Left forelimb (tissue), 1 donor: ENCODE data around the gene CCDC106.
A peak's percentile ranks its signal among the peaks of the same experiment; 100 is the strongest.

Experiments used
- DNase-seq: peaks from one replicate; pipeline ENCODE4 v3.0.0-alpha.2; 2018; ENCODE audit warnings: low spot score

CCDC106 gene

GRCh38 chr19:55650602-55651230 is 2.7 kb downstream of the CCDC106 start:
- no peak for DNase-seq

- DNase-seq: no peak
Observed at GRCh38 chr19:55651236-55651635, 3.2 kb downstream of the CCDC106 start.

- no peak for DNase-seq
Observed at GRCh38 chr19:55652311-55653128, 4.5 kb downstream of the CCDC106 start.

GRCh38 chr19:55653651-55654322 is 5.8 kb downstream of the CCDC106 start:
- DNase-seq: peak; percentile 98

GRCh38 chr19:55654323-55654867 is 6.4 kb downstream of the CCDC106 start:
- DNase-seq: peak; percentile 99

GRCh38 chr19:55654868-55655647 is 7.0 kb downstream of the CCDC106 start, which contains the start of gene U2AF2:
U2AF2 (plus strand) TSS chr19:55655035; CDS start chr19:55655105, 70 bp downstream.
- DNase-seq: peak; percentile 99

- no peak for DNase-seq
Observed at GRCh38 chr19:55655648-55656040, 7.6 kb downstream of the CCDC106 start.

GRCh38 chr19:55656552-55656951 is 8.5 kb downstream of the CCDC106 start:
- DNase-seq: no peak

- DNase-seq: no peak
Observed at GRCh38 chr19:55656988-55657747, 9.2 kb downstream of the CCDC106 start.

- no peak for DNase-seq
Observed at GRCh38 chr19:55658846-55659459, 10.9 kb downstream of the CCDC106 start.

GRCh38 chr19:55659822-55660221 is 11.8 kb downstream of the CCDC106 start:
- DNase-seq: no peak

- no peak for DNase-seq
Observed at GRCh38 chr19:55660404-55660803, 12.4 kb downstream of the CCDC106 start.

GRCh38 chr19:55660991-55661390 is 13.0 kb downstream of the CCDC106 start:
- no peak for DNase-seq

GRCh38 chr19:55661826-55662225 is 13.8 kb downstream of the CCDC106 start:
- no peak for DNase-seq

GRCh38 chr19:55663846-55664536 is 16.0 kb downstream of the CCDC106 start:
- no peak for DNase-seq

GRCh38 chr19:55666343-55667005 is 18.5 kb downstream of the CCDC106 start:
- DNase-seq: no peak

- no peak for DNase-seq
Observed at GRCh38 chr19:55667006-55667381, 19.0 kb downstream of the CCDC106 start.

GRCh38 chr19:55667511-55667910 is 19.5 kb downstream of the CCDC106 start:
- no peak for DNase-seq

GRCh38 chr19:55667958-55668357 is 19.9 kb downstream of the CCDC106 start:
- no peak for DNase-seq
